HCT116 (cell line): ENCODE results near the gene TMEM169. TPM values are rescaled to one million over a fixed set of nuclear protein-coding genes. Genes with fewer than 3 reads are reported as not detected.
A peak's percentile ranks its signal among the peaks of the same experiment; 100 is the strongest.

Experiments used
- ATAC-seq: fragments of 200-7000 bp; cut with Tn5 transposase; 2 replicates; pipeline ENCODE4 v1.9.1; 2020; ENCODE audit warnings: mild to moderate bottlenecking, moderate library complexity
- BruUV-seq: library from RNA; stranded (reverse); fragments of 400-500 nt; replicated peaks from 2 replicates; lab custom pipeline; 2021; lab: Mats Ljungman, UMichigan
- CTCF ChIA-PET: fragments of 300-600 bp; sonication (Branson Sonifier 250); formaldehyde crosslinking; loops from one replicate; lab custom pipeline; 2021; ENCODE audit warnings: antibody characterized with exemption; lab: Charles Lee
- POLR2A ChIA-PET: fragments of 300-600, 350-600 bp; sonication (Branson Sonifier 250); formaldehyde crosslinking; loops from one replicate; lab custom pipeline; 2021; ENCODE audit warnings: antibody characterized with exemption; lab: Charles Lee
- RAD21 ChIA-PET, 2 experiments: fragments of 300-600 bp; sonication (Branson Sonifier 250); formaldehyde crosslinking; loops; one replicate each; lab custom pipeline; 2023; ENCODE audit warnings: low total read pairs in 2 of 2; ENCODE audit not compliant: uncharacterized antibody in 2 of 2, unreplicated experiment in 2 of 2, low non-redundant PET in 1 of 2; lab: Charles Lee
- DNase-seq: peaks from one replicate; pipeline ENCODE4 v3.0.0-alpha.2; 2010; ENCODE audit warnings: low read depth, low spot score
- H2AFZ ChIP-seq: fragments of 200-600 bp; shearing (Covaris generic), sonication (generic); 2 replicates; pipeline ENCODE4 v1.6.1; 2017; ENCODE audit warnings: low read depth, mixed run types, mixed read lengths, antibody characterized with exemption, low read length; ENCODE audit not compliant: poor library complexity, severe bottlenecking
- H3K27ac ChIP-seq: 2 replicates; pipeline ENCODE4 v1.5.1; 2012; ENCODE audit warnings: low read depth, low read length
- H3K27me3 ChIP-seq: fragments of 200-600 bp; sonication (generic); 2 replicates; pipeline ENCODE4 v1.6.1; 2016; ENCODE audit warnings: mixed run types, low read length, mixed read lengths; ENCODE audit not compliant: insufficient read depth
- H3K36me3 ChIP-seq, 2 experiments: fragments of 200-500 bp in 1 of 2; fragments of 200-600 bp in 1 of 2; sonication (Bioruptor generic) in 1 of 2; sonication (generic) in 1 of 2; 2 replicates each; pipeline versions ENCODE4 v1.5.1 to v1.6.1; 2014 to 2016; ENCODE audit warnings: low read length in 2 of 2, inconsistent platforms in 1 of 2, mixed read lengths in 1 of 2, mixed run types in 1 of 2; ENCODE audit not compliant: insufficient read depth in 2 of 2, control insufficient read depth in 1 of 2
- H3K4me1 ChIP-seq, 2 experiments: fragments of 200-600 bp in 1 of 2; sonication (generic) in 1 of 2; 2 replicates each; pipeline versions ENCODE4 v1.5.1 to v1.6.1; 2012 to 2017; ENCODE audit warnings: low read length in 2 of 2, inconsistent platforms in 1 of 2, mild to moderate bottlenecking in 1 of 2, mixed read lengths in 1 of 2, mixed run types in 1 of 2, moderate library complexity in 1 of 2; ENCODE audit not compliant: insufficient read depth in 2 of 2, control insufficient read depth in 1 of 2
- H3K4me2 ChIP-seq: fragments of 200-600 bp; sonication (generic); 2 replicates; pipeline ENCODE4 v1.6.1; 2017; ENCODE audit warnings: mixed run types, low read length, mixed read lengths
- H3K4me3 ChIP-seq, 2 experiments: fragments of 200-600 bp in 1 of 2; sonication (generic) in 1 of 2; replicated peaks in 1 of 2; 2 replicates each; pipeline ENCODE4 v1.5.1; 2011 to 2016; ENCODE audit warnings: low read length in 2 of 2, control low read depth in 1 of 2, low read depth in 1 of 2, mild to moderate bottlenecking in 1 of 2, mixed read lengths in 1 of 2, mixed run types in 1 of 2
- H3K79me2 ChIP-seq: fragments of 200-600 bp; sonication (generic); 2 replicates; pipeline ENCODE4 v1.6.1; 2017; ENCODE audit warnings: mild to moderate bottlenecking, mixed run types, low read length, moderate library complexity, mixed read lengths; ENCODE audit not compliant: insufficient read depth
- H3K9ac ChIP-seq: fragments of 200-600 bp; sonication (generic); 2 replicates; pipeline ENCODE4 v1.6.1; 2016; ENCODE audit warnings: low read length, mixed read lengths
- H3K9me2 ChIP-seq: fragments of 200-600 bp; sonication (generic), shearing (Covaris generic); 2 replicates; pipeline ENCODE4 v1.6.1; 2017; ENCODE audit warnings: mixed run types, mild to moderate bottlenecking, moderate library complexity; ENCODE audit not compliant: insufficient read depth
- H3K9me3 ChIP-seq, 2 experiments: fragments of 200-500 bp in 1 of 2; fragments of 200-600 bp in 1 of 2; sonication (Bioruptor generic) in 1 of 2; sonication (generic) in 1 of 2; 2 replicates each; pipeline ENCODE4 v1.6.1; 2014 to 2017; ENCODE audit warnings: low read length in 2 of 2, mixed read lengths in 2 of 2, inconsistent platforms in 1 of 2, low read depth in 1 of 2, mild to moderate bottlenecking in 1 of 2, mixed run types in 1 of 2, moderate library complexity in 1 of 2; ENCODE audit not compliant: control insufficient read depth in 1 of 2, insufficient read depth in 1 of 2
- H4K20me1 ChIP-seq: fragments of 200-600 bp; sonication (generic), shearing (Covaris generic); 2 replicates; pipeline ENCODE4 v1.6.1; 2017; ENCODE audit warnings: mixed run types, mild to moderate bottlenecking, moderate library complexity; ENCODE audit not compliant: insufficient read depth
- ELF1 ChIP-seq: IDR thresholded peaks from 2 replicates; pipeline ENCODE4 v1.6.1; 2012; ENCODE audit warnings: low read depth, borderline replicate concordance
- MAX ChIP-seq: IDR thresholded peaks from 2 replicates; pipeline ENCODE4 v1.6.1; 2012
- POLR2AphosphoS5 ChIP-seq: IDR thresholded peaks from 2 replicates; pipeline ENCODE4 v1.6.1; 2011; ENCODE audit warnings: mild to moderate bottlenecking, low read depth, low read length, moderate library complexity
- REST ChIP-seq: IDR thresholded peaks from 2 replicates; pipeline ENCODE4 v1.6.1; 2012; ENCODE audit warnings: low read depth
- SRF ChIP-seq: IDR thresholded peaks from 2 replicates; pipeline ENCODE4 v1.6.1; 2012; ENCODE audit warnings: low read depth
- TCF7L2 ChIP-seq: IDR thresholded peaks from 2 replicates; pipeline ENCODE4 v1.7.0; 2011; ENCODE audit warnings: borderline replicate concordance, inconsistent platforms; ENCODE audit not compliant: insufficient read depth, insufficient read length; ENCODE audit errors: extremely low read depth
- YY1 ChIP-seq: IDR thresholded peaks from 2 replicates; pipeline ENCODE4 v1.6.1; 2011; ENCODE audit warnings: low read length, low read depth, moderate library complexity, mild to moderate bottlenecking; ENCODE audit not compliant: insufficient replicate concordance; ENCODE audit errors: extremely low read depth
- ZBTB33 ChIP-seq: IDR thresholded peaks from 2 replicates; pipeline ENCODE4 v1.6.1; 2011; ENCODE audit warnings: mild to moderate bottlenecking, low read length, moderate library complexity; ENCODE audit not compliant: insufficient replicate concordance; ENCODE audit errors: extremely low read depth
- ZNF274 ChIP-seq: fragments of 200-500 bp; sonication (Bioruptor generic); IDR thresholded peaks from 2 replicates; pipeline ENCODE4 v1.6.1; 2014; ENCODE audit warnings: mild to moderate bottlenecking, low read depth, low read length, inconsistent platforms
- intact Hi-C: fragments of 100-400 bp; cut with micrococcal nuclease; formaldehyde crosslinking; loops from 2 replicates; pipeline ENCODE4 v1.10.0; 2022
- total RNA-seq: library from RNA; stranded (reverse); gene quantifications from one replicate; pipeline ENCODE4 v1.2.1, GENCODE V29; 2021; ENCODE audit not compliant: unreplicated experiment

Gene TMEM169
- total RNA-seq, 1 experiment from 2014 or later = 0.42 TPM

- RAD21 ChIA-PET = no interaction called here
- no peaks in the 10 kb centered on the region for H3K27me3 ChIP-seq
- peaks cover 7 to 22% of the 10 kb centered on the region in 2 experiments; a peak in 3 of 4 replicates for H3K4me1 ChIP-seq
- no peaks in the 10 kb centered on the region for H3K9me3 ChIP-seq
- POLR2A ChIA-PET = interaction anchor here (0.7 to 0.9 kb wide), 3 partner anchors 12 to 35 kb away, joined by 3 read pairs; no protein-coding TSS in a partner anchor
- H2AFZ ChIP-seq = no peak overlapping the region
- H3K4me3 ChIP-seq = no peak overlapping the region
- CTCF ChIA-PET = interaction anchor here (0.6 to 1.2 kb wide), 12 partner anchors 9 to 56 kb away, joined by 3 to 12 read pairs (median 4); partner anchors contain the start of genes PECR and TMEM169
- H3K9ac ChIP-seq = no peak overlapping the region
- ATAC-seq = peak; percentile 53
- peaks cover 33% of the 10 kb centered on the region; the same call in 1 of the 2 replicates for H4K20me1 ChIP-seq
- peaks cover 49 to 80% of the 10 kb centered on the region in 2 experiments for H3K36me3 ChIP-seq
- DNase-seq = no peak
- no peak for TF ChIP-seq REST
- TF ChIP-seq SRF = no peak
- no peak for TF ChIP-seq ZNF274
- TF ChIP-seq ZBTB33 = no peak
- no peak for TF ChIP-seq ELF1
- TF ChIP-seq MAX = no peak
- TF ChIP-seq YY1 = no peak
- no peak for TF ChIP-seq POLR2AphosphoS5
- TF ChIP-seq TCF7L2 = no peak
- peak overlapping the region; percentile 41 for H3K4me2 ChIP-seq
- peak overlapping the region; percentile 23 for H3K27ac ChIP-seq
- BruUV-seq = no TSS peak
- peaks cover 94% of the 10 kb centered on the region for H3K79me2 ChIP-seq
- intact Hi-C loops = loop anchor here (5.0 kb wide), 2 partner anchors 288 to 388 kb away; no protein-coding TSS in a partner anchor
- no peaks in the 10 kb centered on the region for H3K9me2 ChIP-seq
Observed at GRCh38 chr2:216114382-216114713, 32.6 kb downstream of the TMEM169 start.
